Liver (tissue), 9 donors: ENCODE data around the gene JAZF1. TPM values are rescaled to one million over a fixed set of nuclear protein-coding genes. Genes with fewer than 3 reads are reported as not detected.

Experiments
- DNase-seq: peaks from one replicate; pipeline ENCODE4 v3.0.0-alpha.2; 2017; ENCODE audit warnings: low spot score
- H3K27ac ChIP-seq, 2 donors: one replicate each; pipeline ENCODE4 v1.7.0; 2013; ENCODE audit warnings: inconsistent platforms in 2 of 2, low read length in 2 of 2, control low read depth in 1 of 2, low read depth in 1 of 2, mild to moderate bottlenecking in 1 of 2
- H3K27me3 ChIP-seq, 4 donors: one replicate each; pipeline versions ENCODE4 v1.6.1 to v1.7.0; 2013; ENCODE audit warnings: low read length in 3 of 4, inconsistent platforms in 1 of 4, mild to moderate bottlenecking in 1 of 4, moderate library complexity in 1 of 4; ENCODE audit not compliant: control insufficient read depth in 4 of 4, insufficient read depth in 4 of 4
- H3K36me3 ChIP-seq, 4 donors: one replicate each; pipeline versions ENCODE4 v1.6.1 to v1.7.0; 2013; ENCODE audit warnings: low read length in 3 of 4, mild to moderate bottlenecking in 3 of 4, low read depth in 1 of 4, moderate library complexity in 1 of 4; ENCODE audit not compliant: control insufficient read depth in 4 of 4, insufficient read depth in 3 of 4
- H3K4me1 ChIP-seq, 4 donors: one replicate each; pipeline versions ENCODE4 v1.6.1 to v1.7.0; 2013; ENCODE audit warnings: low read length in 3 of 4, mild to moderate bottlenecking in 3 of 4, moderate library complexity in 1 of 4; ENCODE audit not compliant: control insufficient read depth in 4 of 4, insufficient read depth in 4 of 4
- H3K4me3 ChIP-seq, 3 donors: one replicate each; pipeline versions ENCODE4 v1.6.1 to v1.7.0; 2013; ENCODE audit warnings: low read length in 3 of 3, control low read depth in 1 of 3, low read depth in 1 of 3, mild to moderate bottlenecking in 1 of 3
- H3K9ac ChIP-seq, 2 donors: one replicate each; pipeline ENCODE4 v1.7.0; 2013; ENCODE audit warnings: low read length in 2 of 2, mild to moderate bottlenecking in 2 of 2, moderate library complexity in 2 of 2, control low read depth in 1 of 2, low read depth in 1 of 2
- H3K9me3 ChIP-seq, 4 donors: one replicate each; pipeline versions ENCODE4 v1.6.1 to v1.7.0; 2013; ENCODE audit warnings: low read length in 3 of 4; ENCODE audit not compliant: control insufficient read depth in 4 of 4
- ATF3 ChIP-seq: IDR thresholded peaks from 2 replicates; pipeline ENCODE4 v1.6.1; 2016; ENCODE audit warnings: antibody characterized with exemption
- CTCF ChIP-seq: fragments of 150-350 bp; IDR thresholded peaks from 2 replicates; pipeline ENCODE4 v1.5.1; 2017; ENCODE audit warnings: improper control_type of control experiment, low read depth, low read length; ENCODE audit not compliant: missing input control
- EGR1 ChIP-seq, 2 donors: IDR thresholded peaks; 2 replicates each; pipeline ENCODE4 v1.6.1; 2016 to 2018; ENCODE audit warnings: antibody characterized with exemption in 2 of 2, low read depth in 2 of 2
- FOXA2 ChIP-seq: IDR thresholded peaks from 2 replicates; pipeline ENCODE4 v1.6.1; 2016; ENCODE audit warnings: antibody characterized with exemption
- GABPA ChIP-seq, 2 donors: IDR thresholded peaks in 1 of 2; conservative IDR thresholded peaks in 1 of 2; 2 replicates each; pipeline ENCODE4 v1.6.1; 2016; ENCODE audit warnings: antibody characterized with exemption in 2 of 2, mild to moderate bottlenecking in 1 of 2, moderate library complexity in 1 of 2
- HNF4A ChIP-seq, 2 donors: conservative IDR thresholded peaks; 2 replicates each; pipeline ENCODE4 v1.6.1; 2016; ENCODE audit warnings: antibody characterized with exemption in 2 of 2, mild to moderate bottlenecking in 2 of 2
- HNF4G ChIP-seq: IDR thresholded peaks from 2 replicates; pipeline ENCODE4 v1.6.1; 2016; ENCODE audit warnings: antibody characterized with exemption
- JUND ChIP-seq, 2 donors: IDR thresholded peaks; 2 replicates each; pipeline ENCODE4 v1.6.1; 2016; ENCODE audit warnings: antibody characterized with exemption in 2 of 2
- NR2F2 ChIP-seq: IDR thresholded peaks from 2 replicates; pipeline ENCODE4 v1.6.1; 2016; ENCODE audit warnings: antibody characterized with exemption
- RAD21 ChIP-seq, 2 donors: IDR thresholded peaks; 2 replicates each; pipeline ENCODE4 v1.6.1; 2016; ENCODE audit warnings: antibody characterized with exemption in 2 of 2, mild to moderate bottlenecking in 2 of 2
- REST ChIP-seq: IDR thresholded peaks from 2 replicates; pipeline ENCODE4 v1.6.1; 2016; ENCODE audit warnings: antibody characterized with exemption, mild to moderate bottlenecking
- RXRA ChIP-seq, 2 donors: IDR thresholded peaks; 2 replicates each; pipeline ENCODE4 v1.6.1; 2017 to 2018; ENCODE audit warnings: antibody characterized with exemption in 2 of 2, mild to moderate bottlenecking in 1 of 2
- SP1 ChIP-seq: IDR thresholded peaks from 2 replicates; pipeline ENCODE4 v1.6.1; 2018; ENCODE audit warnings: antibody characterized with exemption, mild to moderate bottlenecking
- TAF1 ChIP-seq: conservative IDR thresholded peaks from 2 replicates; pipeline ENCODE4 v1.6.1; 2016; ENCODE audit warnings: antibody characterized with exemption, mild to moderate bottlenecking
- YY1 ChIP-seq: IDR thresholded peaks from 2 replicates; pipeline ENCODE4 v1.6.1; 2016; ENCODE audit warnings: antibody characterized with exemption, mild to moderate bottlenecking
- ZBTB33 ChIP-seq: IDR thresholded peaks from 2 replicates; pipeline ENCODE4 v1.6.1; 2016; ENCODE audit warnings: antibody characterized with exemption
- WGBS: extraction: QIAGEN DNeasy Blood & Tissue Kit; methylation state at CpG from one replicate; pipeline ENCODE4 v1.1.7; 2013; 5-methylcytosine and 5-hydroxymethylcytosine counted together
- polyA plus RNA-seq, 2 donors: library from polyadenylated mRNA; stranded (reverse) in 1 of 2; unstranded in 1 of 2; fragments of 200-250 nt in 1 of 2; fragments of >200 nt in 1 of 2; fragmentation: Nextera tagmentation in 1 of 2; extraction: Ambion mirVana in 1 of 2; gene quantifications; one replicate each; pipeline versions ENCODE4 v1.2.1 to v1.2.3, GENCODE V29; 2013 to 2015
- total RNA-seq, 2 donors: library from RNA; depleted of rRNA; stranded (reverse); fragments of >200 nt; gene quantifications; one replicate each; pipeline ENCODE4 v1.2.3, GENCODE V29; 2014
- donor health status: healthy.
- donor health status: healthy.
- donor health status: healthy.
- donor health status: healthy.
- donor health status: healthy.

The JAZF1 gene
- total and polyA plus RNA-seq, 4 donors = 2.7 to 17.8 (median 4.0) TPM

GRCh38 chr7:28217143-28217542, 36.5 kb upstream of the JAZF1 start:
- no peak for DNase-seq
- Histone ChIP-seq H3K36me3 (no peaks in the 10 kb centered on the region), H3K9me3 (no peaks in the 10 kb centered on the region), H3K4me1 (no peaks in the 10 kb centered on the region), H3K27me3 (no peaks in the 10 kb centered on the region), H3K27ac (no peak overlapping the region), H3K9ac (no peak overlapping the region), H3K4me3 (no peak overlapping the region)
- 84% methylated on average over 3 of the region's 3 CpGs for WGBS
- TF ChIP-seq JUND (IDR thresholded peaks at IDR 0.05) = no peak

- no peak overlapping the region for H3K4me3 ChIP-seq
- no peaks in the 10 kb centered on the region for H3K36me3 ChIP-seq
- H3K4me1 ChIP-seq = no peaks in the 10 kb centered on the region
- H3K9ac ChIP-seq = no peak overlapping the region
- H3K27me3 ChIP-seq = no peaks in the 10 kb centered on the region
- no peak for TF ChIP-seq RXRA (IDR thresholded peaks at IDR 0.05)
- no peak for TF ChIP-seq RAD21 (IDR thresholded peaks at IDR 0.05)
- no peak for TF ChIP-seq HNF4G
- TF ChIP-seq ATF3 = no peak
- TF ChIP-seq EGR1 (IDR thresholded peaks at IDR 0.05; ENCODE audit: low read depth in 2 of 2) = no peak
- no peak for TF ChIP-seq NR2F2
- no peak for TF ChIP-seq HNF4A (conservative IDR thresholded peaks at IDR 0.05)
- no peak for TF ChIP-seq REST
- TF ChIP-seq GABPA (IDR thresholded peaks at IDR 0.05 in 1 of 2, conservative IDR thresholded peaks at IDR 0.05 in 1 of 2) = no peak
- no peak for TF ChIP-seq FOXA2
- TF ChIP-seq SP1 = no peak
- no peak for TF ChIP-seq TAF1
- TF ChIP-seq CTCF = no peak
- no peaks in the 10 kb centered on the region for H3K9me3 ChIP-seq
- no peak overlapping the region for H3K27ac ChIP-seq
- WGBS = 94% methylated on average over 1 of the region's 1 CpG
- DNase-seq = no peak
These were observed 30.4 kb upstream of the JAZF1 start for GRCh38 chr7:28211006-28211405.

- Histone ChIP-seq H3K9ac (no peak overlapping the region), H3K4me3 (no peak overlapping the region), H3K4me1 (no peaks in the 10 kb centered on the region), H3K36me3 (no peaks in the 10 kb centered on the region), H3K9me3 (no peaks in the 10 kb centered on the region), H3K27ac (no peak overlapping the region), H3K27me3 (no peaks in the 10 kb centered on the region)
- 86% methylated on average over 2 of the region's 2 CpGs for WGBS
- no peak for DNase-seq
- TF ChIP-seq RXRA (IDR thresholded peaks at IDR 0.05) = no peak
- no peak for TF ChIP-seq EGR1 (IDR thresholded peaks at IDR 0.05; ENCODE audit: low read depth in 2 of 2)
- no peak for TF ChIP-seq ATF3
- TF ChIP-seq FOXA2 = no peak
- TF ChIP-seq REST = no peak
- no peak for TF ChIP-seq RAD21 (IDR thresholded peaks at IDR 0.05)
- no peak for TF ChIP-seq GABPA (IDR thresholded peaks at IDR 0.05 in 1 of 2, conservative IDR thresholded peaks at IDR 0.05 in 1 of 2)
- TF ChIP-seq HNF4A (conservative IDR thresholded peaks at IDR 0.05) = no peak
- no peak for TF ChIP-seq YY1
- TF ChIP-seq ZBTB33 = no peak
- TF ChIP-seq JUND (IDR thresholded peaks at IDR 0.05) = no peak
- no peak for TF ChIP-seq TAF1
- TF ChIP-seq SP1 = no peak
These were observed 27.9 kb upstream of the JAZF1 start for GRCh38 chr7:28208506-28208905.
